Endothelial cell of umbilical vein (primary cell): Measurements from ENCODE around the gene COG4. TPM values are rescaled to one million over a fixed set of nuclear protein-coding genes. Genes with fewer than 3 reads are reported as not detected.

Source experiments
- BruUV-seq: library from RNA; stranded (reverse); fragments of 400-500 nt; replicated peaks from 2 replicates; lab custom pipeline; 2021; lab: Mats Ljungman, UMichigan
- CTCF ChIA-PET: fragments of 300-600, 350-600 bp; sonication (Branson Sonifier 250); formaldehyde crosslinking; loops from one replicate; lab custom pipeline; 2021; ENCODE audit warnings: antibody characterized with exemption, inconsistent platforms; lab: Charles Lee
- POLR2A ChIA-PET: fragments of 300-600, 350-600 bp; sonication (Branson Sonifier 250); formaldehyde crosslinking; loops from one replicate; lab custom pipeline; 2021; ENCODE audit warnings: antibody characterized with exemption, inconsistent platforms; lab: Charles Lee
- DNase-seq: peaks from one replicate; pipeline ENCODE4 v3.0.0-alpha.2; 2011; ENCODE audit warnings: low read depth, low spot score
- FAIRE-seq: peaks from 2 replicates; lab custom pipeline; 2011; peaks lifted over from hg19 to GRCh38; lab: Jason Lieb, UNC
- H2AFZ ChIP-seq: 2 replicates; pipeline ENCODE4 v1.6.0; 2012; ENCODE audit warnings: low read depth, low read length, control low read depth, inconsistent platforms
- H3K27ac ChIP-seq: 2 replicates; pipeline ENCODE4 v1.5.1; 2011; ENCODE audit warnings: low read depth, mild to moderate bottlenecking, control low read depth, low read length, moderate library complexity; ENCODE audit not compliant: insufficient read depth
- H3K27me3 ChIP-seq, 2 experiments: 2 replicates each; pipeline versions ENCODE4 v1.6.0 to v1.6.1; 2011; ENCODE audit warnings: low read length in 2 of 2, mixed read lengths in 1 of 2; ENCODE audit not compliant: control insufficient read depth in 2 of 2, insufficient read depth in 2 of 2
- H3K36me3 ChIP-seq, 2 experiments: 2 replicates in 1 of 2; 3 replicates in 1 of 2; pipeline ENCODE4 v1.5.1; 2011; ENCODE audit warnings: low read length in 2 of 2, mild to moderate bottlenecking in 1 of 2, moderate library complexity in 1 of 2; ENCODE audit not compliant: control insufficient read depth in 2 of 2, insufficient read depth in 2 of 2; ENCODE audit errors: extremely low read depth in 1 of 2
- H3K4me1 ChIP-seq: 3 replicates; pipeline ENCODE4 v1.5.1; 2011; ENCODE audit warnings: mild to moderate bottlenecking, low read length; ENCODE audit not compliant: control insufficient read depth, insufficient read depth; ENCODE audit errors: extremely low read depth
- H3K4me2 ChIP-seq: 2 replicates; pipeline ENCODE4 v1.6.1; 2011; ENCODE audit warnings: low read length, control low read depth, mixed read lengths; ENCODE audit not compliant: insufficient read depth
- H3K4me3 ChIP-seq, 3 experiments: fragments of 200-600 bp in 1 of 3; sonication (generic), shearing (Covaris generic) in 1 of 3; replicated peaks in 1 of 3; 2 replicates each; pipeline ENCODE4 v1.5.1; 2011 to 2016; ENCODE audit warnings: control low read depth in 3 of 3, low read length in 3 of 3, mild to moderate bottlenecking in 2 of 3, inconsistent platforms in 1 of 3, low read depth in 1 of 3, moderate library complexity in 1 of 3; ENCODE audit not compliant: insufficient read depth in 1 of 3
- H3K79me2 ChIP-seq: 2 replicates; pipeline ENCODE4 v1.6.0; 2012; ENCODE audit warnings: low read length, inconsistent platforms; ENCODE audit not compliant: control insufficient read depth, insufficient read depth
- H3K9ac ChIP-seq: replicated peaks from 2 replicates; pipeline ENCODE3; 2011; ENCODE audit warnings: low read length, control low read depth; ENCODE audit not compliant: insufficient read depth; ENCODE audit errors: extremely low read depth
- H3K9me1 ChIP-seq: replicated peaks from 3 replicates; pipeline ENCODE4 v1.6.0; 2011; ENCODE audit warnings: mild to moderate bottlenecking, low read length; ENCODE audit not compliant: control insufficient read depth, insufficient read depth; ENCODE audit errors: extremely low read depth
- H3K9me3 ChIP-seq: replicated peaks from 2 replicates; pipeline ENCODE4 v1.5.1; 2012; ENCODE audit warnings: low read length, inconsistent platforms; ENCODE audit not compliant: control insufficient read depth, insufficient read depth
- H4K20me1 ChIP-seq: replicated peaks from 2 replicates; pipeline ENCODE3; 2011; ENCODE audit warnings: mild to moderate bottlenecking, low read length; ENCODE audit not compliant: control insufficient read depth, insufficient read depth; ENCODE audit errors: extremely low read depth
- CTCF ChIP-seq, 2 donors: IDR thresholded peaks; 1 replicate in 1 of 2; 2 replicates in 1 of 2; pipeline ENCODE4 v1.5.1; 2011; ENCODE audit warnings: low read length in 2 of 2, mild to moderate bottlenecking in 2 of 2, moderate library complexity in 2 of 2, control low read depth in 1 of 2, inconsistent platforms in 1 of 2, low read depth in 1 of 2; ENCODE audit not compliant: insufficient read depth in 1 of 2; ENCODE audit errors: extremely low read depth in 1 of 2
- EZH2 ChIP-seq: IDR thresholded peaks from 2 replicates; pipeline ENCODE4 v1.6.1; 2012; ENCODE audit warnings: borderline replicate concordance, low read depth, mild to moderate bottlenecking, moderate library complexity, low read length, inconsistent platforms; ENCODE audit not compliant: severe bottlenecking
- FOS ChIP-seq: IDR thresholded peaks from 2 replicates; pipeline ENCODE4 v1.6.1; 2011; ENCODE audit warnings: mild to moderate bottlenecking, low read length, moderate library complexity, borderline replicate concordance; ENCODE audit not compliant: insufficient read depth
- GATA2 ChIP-seq: IDR thresholded peaks from 2 replicates; pipeline ENCODE4 v1.7.0; 2011; ENCODE audit warnings: low read depth, mild to moderate bottlenecking, moderate library complexity, mixed read lengths, low read length; ENCODE audit not compliant: insufficient read length, insufficient read depth
- JUN ChIP-seq: IDR thresholded peaks from 2 replicates; pipeline ENCODE4 v1.6.1; 2011; ENCODE audit warnings: borderline replicate concordance, low read depth; ENCODE audit not compliant: insufficient read length, insufficient read depth
- MYC ChIP-seq: IDR thresholded peaks from one replicate; pipeline ENCODE4 v1.6.1; 2011; ENCODE audit warnings: mild to moderate bottlenecking, low read depth, low read length
- POLR2A ChIP-seq: IDR thresholded peaks from 2 replicates; pipeline ENCODE4 v1.6.1; 2012; ENCODE audit warnings: low read depth, mild to moderate bottlenecking, control low read depth, low read length
- POLR2AphosphoS5 ChIP-seq: IDR thresholded peaks from 2 replicates; pipeline ENCODE4 v1.6.1; 2012; ENCODE audit warnings: low read depth, mild to moderate bottlenecking, control low read depth, low read length, moderate library complexity; ENCODE audit not compliant: insufficient read depth
- dilution Hi-C: fragments of 300-500 bp; cut with MboI; formaldehyde crosslinking; loops from one replicate; pipeline ENCODE4 v1.15.0; 2019; ENCODE audit warnings: low sequenced_read_pairs; ENCODE audit not compliant: extremely low pct_ligation_motif_present
- intact Hi-C: fragments of 100-400 bp; cut with micrococcal nuclease; formaldehyde crosslinking; loops from one replicate; pipeline ENCODE4 v1.10.0; 2022
- polyA plus RNA-seq, 4 experiments: library from polyadenylated mRNA; depleted of rRNA in 3 of 4; stranded (reverse) in 3 of 4; unstranded in 1 of 4; fragments of >200 nt; gene quantifications; 2 replicates each; pipeline versions ENCODE4 v1.2.1 to v1.2.3, GENCODE V29; 2011 to 2012; ENCODE audit warnings: missing spikeins in 1 of 4
- total RNA-seq: library from RNA; stranded (reverse); gene quantifications from 2 replicates; pipeline ENCODE4 v1.2.3, GENCODE V29; 2021
- TF ChIP-seq, protein P1 (sequence below): IDR thresholded peaks from 2 replicates; pipeline ENCODE4 v1.6.1; 2011; ENCODE audit not compliant: insufficient read depth, insufficient read length

The COG4 gene
- total and polyA plus RNA-seq, 2 donors (not counting 3 experiments of a cell fraction or from before 2014, with no cell fraction given), result 53.7 to 61.2 TPM

DNA sequence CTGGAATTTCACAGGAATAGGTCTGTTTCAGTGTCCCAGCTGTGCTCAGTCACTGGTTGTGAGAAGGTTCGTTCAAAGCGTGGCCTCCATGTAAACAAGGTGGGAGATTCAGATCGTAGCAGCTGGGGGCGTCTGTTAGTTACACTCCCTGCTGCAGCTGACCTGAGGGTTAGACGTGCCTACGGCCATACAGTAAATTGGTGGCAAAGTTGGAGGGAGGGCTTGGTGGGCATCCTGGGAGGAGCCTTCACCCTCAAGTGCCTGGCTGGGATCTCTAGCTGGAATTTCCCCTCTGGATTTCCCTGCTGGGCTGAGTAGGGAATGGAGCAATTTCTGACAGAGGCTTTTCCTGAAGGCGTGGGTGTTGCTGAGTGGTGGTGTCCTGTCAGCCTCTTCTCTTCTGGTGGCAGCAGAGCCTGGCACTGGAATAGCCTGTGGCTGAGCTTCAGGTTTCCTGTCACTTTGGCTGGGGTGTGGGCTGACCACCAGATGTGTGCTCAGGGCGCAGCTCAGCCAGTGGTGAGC, 62.6 kb downstream of the COG4 start:
- Histone ChIP-seq H3K9me1 (no peaks in the 10 kb centered on the region), H3K4me3 (no peak overlapping the region), H3K79me2 (no peaks in the 10 kb centered on the region), H3K9me3 (no peaks in the 10 kb centered on the region), H4K20me1 (no peaks in the 10 kb centered on the region), H3K27me3 (no peaks in the 10 kb centered on the region), H3K9ac (no peak overlapping the region), H2AFZ (no peak overlapping the region), H3K4me1 (no peaks in the 10 kb centered on the region), H3K4me2 (no peak overlapping the region), H3K27ac (no peak overlapping the region), H3K36me3 (peaks cover 0 to 7% of the 10 kb centered on the region in 2 experiments)
- CTCF ChIA-PET, result interaction anchor here (0.6 to 1.9 kb wide), 6 partner anchors 10 to 90 kb away, joined by 3 to 7 read pairs (median 4); no protein-coding TSS in a partner anchor
- DNase-seq (peak; percentile 64), FAIRE-seq (peak; percentile 47)
- BruUV-seq, result no TSS peak
- dilution Hi-C loops (no loop called here), intact Hi-C loops (no loop called here)
- POLR2A ChIA-PET, result no interaction called here
- TF ChIP-seq CTCF (IDR thresholded peaks at IDR 0.05; ENCODE audit: extremely low read depth in 1 of 2, insufficient read depth in 1 of 2, low read depth in 1 of 2, low read length in 2 of 2), result no peak
- TF ChIP-seq, protein P1, sequence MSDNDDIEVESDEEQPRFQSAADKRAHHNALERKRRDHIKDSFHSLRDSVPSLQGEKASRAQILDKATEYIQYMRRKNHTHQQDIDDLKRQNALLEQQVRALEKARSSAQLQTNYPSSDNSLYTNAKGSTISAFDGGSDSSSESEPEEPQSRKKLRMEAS, result no peak
- no peak for TF ChIP-seq POLR2A
- no peak for TF ChIP-seq POLR2AphosphoS5
- TF ChIP-seq JUN, result no peak
- no peak for TF ChIP-seq FOS
- TF ChIP-seq EZH2, result no peak
- TF ChIP-seq GATA2, result no peak
- TF ChIP-seq MYC, result no peak
